Measurements from ENCODE around the gene CENPU.
A peak's percentile ranks its signal among the peaks of the same experiment; 100 is the strongest.

Gene CENPU

GRCh38 chr4:184727430-184727829 is 6.5 kb downstream of the CENPU start:
- CTCF ChIA-PET = no interaction called here
- no peak for DNase-seq (ENCODE audit: extremely low spot score)
- POLR2A ChIA-PET = no interaction called here
- TF ChIP-seq SUZ12 (IDR thresholded peaks at IDR 0.05) (no peak), TARDBP (IDR thresholded peaks at IDR 0.05) (no peak), FOXA1 (IDR thresholded peaks at IDR 0.05) (no peak), HDGF (IDR thresholded peaks at IDR 0.05; ENCODE audit: borderline replicate concordance) (no peak), FOXM1 (IDR thresholded peaks at IDR 0.05; ENCODE audit: borderline replicate concordance) (no peak), L3MBTL2 (conservative IDR thresholded peaks at IDR 0.05) (no peak), BHLHE40 (IDR thresholded peaks at IDR 0.05; ENCODE audit: borderline replicate concordance) (no peak), PKNOX1 (IDR thresholded peaks at IDR 0.05) (no peak), SP1 (IDR thresholded peaks at IDR 0.05) (no peak), ELF4 (IDR thresholded peaks at IDR 0.05) (no peak), ARNT (IDR thresholded peaks at IDR 0.05) (no peak), NFRKB (IDR thresholded peaks at IDR 0.05) (no peak), CTBP1 (IDR thresholded peaks at IDR 0.05; ENCODE audit: borderline replicate concordance) (no peak), ZNF384 (IDR thresholded peaks at IDR 0.05) (no peak), FOXK2 (IDR thresholded peaks at IDR 0.05) (no peak), LEF1 (IDR thresholded peaks at IDR 0.05; ENCODE audit: borderline replicate concordance) (no peak)

GRCh38 chr4:184722798-184723197 is 11.1 kb downstream of the CENPU start:
- ChIA-PET POLR2A (interaction anchor here (1.0 to 6.0 kb wide), 2 partner anchors 8 to 10 kb away, joined by 3 to 43 read pairs; partner anchors contain the start of gene CENPU), CTCF (interaction anchor here (0.6 kb wide), 1 partner anchor 461 kb away, joined by 3 read pairs; no protein-coding TSS in a partner anchor)
- no peak for DNase-seq (ENCODE audit: extremely low spot score)
- TF ChIP-seq L3MBTL2 (conservative IDR thresholded peaks at IDR 0.05) (no peak), CTBP1 (IDR thresholded peaks at IDR 0.05; ENCODE audit: borderline replicate concordance) (no peak), ZNF384 (IDR thresholded peaks at IDR 0.05) (no peak), NFRKB (IDR thresholded peaks at IDR 0.05) (no peak), FOXM1 (IDR thresholded peaks at IDR 0.05; ENCODE audit: borderline replicate concordance) (no peak)

GRCh38 chr4:184721254-184721653 is 12.6 kb downstream of the CENPU start:
- peak; percentile 86 for TF ChIP-seq ZNF384 (IDR thresholded peaks at IDR 0.05)
- no peak for TF ChIP-seq ELF4 (IDR thresholded peaks at IDR 0.05)
- no peak for TF ChIP-seq FOXM1 (IDR thresholded peaks at IDR 0.05; ENCODE audit: borderline replicate concordance)
- ChIA-PET POLR2A (interaction anchor here (1.0 to 6.0 kb wide), 3 partner anchors 8 to 12 kb away, joined by 3 to 43 read pairs (median 3); partner anchors contain the start of gene CENPU), CTCF (no interaction called here)
- no peak for DNase-seq (ENCODE audit: extremely low spot score)

- TF ChIP-seq L3MBTL2 (conservative IDR thresholded peaks at IDR 0.05) = no peak
- no peak for TF ChIP-seq TARDBP (IDR thresholded peaks at IDR 0.05)
- TF ChIP-seq ELF4 (IDR thresholded peaks at IDR 0.05) = no peak
- TF ChIP-seq FOXK2 (IDR thresholded peaks at IDR 0.05) = no peak
- TF ChIP-seq BHLHE40 (IDR thresholded peaks at IDR 0.05; ENCODE audit: borderline replicate concordance) = no peak
- TF ChIP-seq SUZ12 (IDR thresholded peaks at IDR 0.05) = no peak
- no peak for TF ChIP-seq FOXM1 (IDR thresholded peaks at IDR 0.05; ENCODE audit: borderline replicate concordance)
- no peak for TF ChIP-seq CTBP1 (IDR thresholded peaks at IDR 0.05; ENCODE audit: borderline replicate concordance)
- TF ChIP-seq FOXA1 (IDR thresholded peaks at IDR 0.05) = no peak
- TF ChIP-seq HDGF (IDR thresholded peaks at IDR 0.05; ENCODE audit: borderline replicate concordance) = no peak
- no peak for TF ChIP-seq ZNF384 (IDR thresholded peaks at IDR 0.05)
- TF ChIP-seq ARNT (IDR thresholded peaks at IDR 0.05) = no peak
- TF ChIP-seq NFRKB (IDR thresholded peaks at IDR 0.05) = no peak
- no peak for TF ChIP-seq PKNOX1 (IDR thresholded peaks at IDR 0.05)
- no peak for TF ChIP-seq LEF1 (IDR thresholded peaks at IDR 0.05; ENCODE audit: borderline replicate concordance)
- TF ChIP-seq SP1 (IDR thresholded peaks at IDR 0.05) = no peak
- POLR2A ChIA-PET = interaction anchor here (1.0 to 1.3 kb wide), 2 partner anchors 15 to 322 kb away, joined by 3 to 5 read pairs; partner anchors contain the start of gene CENPU
- no peak for DNase-seq (ENCODE audit: extremely low spot score)
- CTCF ChIA-PET = no interaction called here
These were observed 14.5 kb downstream of the CENPU start for GRCh38 chr4:184719407-184719806.

GRCh38 chr4:184715526-184715925 is 18.4 kb downstream of the CENPU start:
- POLR2A ChIA-PET = interaction anchor here (1.2 kb wide), 1 partner anchor 18 kb away, joined by 4 read pairs; the partner anchor contains the start of gene CENPU
- TF ChIP-seq CTBP1 (IDR thresholded peaks at IDR 0.05; ENCODE audit: borderline replicate concordance) (no peak), ELF4 (IDR thresholded peaks at IDR 0.05) (no peak), NFRKB (IDR thresholded peaks at IDR 0.05) (no peak), BHLHE40 (IDR thresholded peaks at IDR 0.05; ENCODE audit: borderline replicate concordance) (no peak), TARDBP (IDR thresholded peaks at IDR 0.05) (no peak), FOXA1 (IDR thresholded peaks at IDR 0.05) (no peak), L3MBTL2 (conservative IDR thresholded peaks at IDR 0.05) (no peak), FOXK2 (IDR thresholded peaks at IDR 0.05) (no peak), PKNOX1 (IDR thresholded peaks at IDR 0.05) (no peak), LEF1 (IDR thresholded peaks at IDR 0.05; ENCODE audit: borderline replicate concordance) (no peak), ARNT (IDR thresholded peaks at IDR 0.05) (no peak), HDGF (IDR thresholded peaks at IDR 0.05; ENCODE audit: borderline replicate concordance) (no peak), FOXM1 (IDR thresholded peaks at IDR 0.05; ENCODE audit: borderline replicate concordance) (no peak), ZNF384 (IDR thresholded peaks at IDR 0.05) (no peak), SP1 (IDR thresholded peaks at IDR 0.05) (no peak)
- CTCF ChIA-PET = interaction anchor here (0.7 kb wide), 1 partner anchor 194 kb away, joined by 3 read pairs; no protein-coding TSS in a partner anchor
- no peak for DNase-seq (ENCODE audit: extremely low spot score)

- TF ChIP-seq FOXA1 (IDR thresholded peaks at IDR 0.05) (no peak), PKNOX1 (IDR thresholded peaks at IDR 0.05) (no peak), ARNT (IDR thresholded peaks at IDR 0.05) (no peak), SP1 (IDR thresholded peaks at IDR 0.05) (no peak), NFRKB (IDR thresholded peaks at IDR 0.05) (no peak), ELF4 (IDR thresholded peaks at IDR 0.05) (no peak), LEF1 (IDR thresholded peaks at IDR 0.05; ENCODE audit: borderline replicate concordance) (no peak), FOXK2 (IDR thresholded peaks at IDR 0.05) (no peak), CTBP1 (IDR thresholded peaks at IDR 0.05; ENCODE audit: borderline replicate concordance) (no peak), FOXM1 (IDR thresholded peaks at IDR 0.05; ENCODE audit: borderline replicate concordance) (no peak), L3MBTL2 (conservative IDR thresholded peaks at IDR 0.05) (no peak), BHLHE40 (IDR thresholded peaks at IDR 0.05; ENCODE audit: borderline replicate concordance) (no peak)
- ChIA-PET POLR2A (interaction anchor here (0.8 to 1.8 kb wide), 3 partner anchors 8 to 20 kb away, joined by 3 to 13 read pairs (median 3); partner anchors contain the start of gene CENPU), CTCF (interaction anchor here (0.6 kb wide), 1 partner anchor 431 kb away, joined by 4 read pairs; no protein-coding TSS in a partner anchor)
- no peak for DNase-seq (ENCODE audit: extremely low spot score)
These were observed 20.0 kb downstream of the CENPU start for GRCh38 chr4:184713887-184714286.
